ENCODE data around the gene TMEM53. TPM values are rescaled to one million over a fixed set of nuclear protein-coding genes. Genes with fewer than 3 reads are reported as not detected.

The TMEM53 gene
- total and polyA plus RNA-seq, 2 of the 8 experiments (the other 6 are each of a cell fraction or from before 2014, with no cell fraction given), result 6.7 to 27.9 TPM

DNA sequence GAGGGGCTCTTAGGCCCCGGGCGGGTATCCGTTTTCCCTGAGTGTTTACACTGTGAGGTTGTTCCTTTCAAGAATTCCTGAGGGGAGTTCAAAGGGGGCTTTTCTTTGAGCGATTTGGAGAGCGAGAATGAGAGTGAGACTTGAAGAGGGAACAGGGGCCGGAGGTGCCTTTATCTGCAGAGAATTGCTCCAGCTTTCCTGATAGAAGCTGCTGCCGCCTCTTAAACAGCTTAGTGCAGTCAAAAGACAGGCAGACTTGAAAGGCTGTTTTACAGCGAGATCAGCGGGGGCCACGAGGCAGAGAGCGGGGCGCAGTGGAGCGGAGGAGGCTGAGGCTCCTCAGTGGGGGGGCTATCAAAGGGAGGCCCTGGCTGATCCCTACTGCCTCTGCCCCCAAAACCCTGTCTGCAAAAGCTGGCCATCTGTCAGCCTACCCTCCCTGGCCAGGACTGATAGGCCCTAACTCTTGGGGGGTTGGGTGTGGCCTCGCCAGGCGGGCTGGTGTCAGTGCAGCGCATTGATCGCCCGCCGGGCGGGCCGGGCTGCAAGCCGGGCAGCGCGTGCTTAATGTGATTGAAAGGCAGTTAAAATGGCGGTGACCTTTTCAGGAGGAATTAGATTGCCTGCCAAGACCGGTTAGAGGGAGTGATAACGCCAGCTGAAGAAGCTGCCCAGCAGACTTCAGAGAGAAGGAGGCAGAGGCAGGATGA is 36.4 kb downstream of the TMEM53 start:
- H3K4me3 ChIP-seq (ENCODE audit: extremely low read depth in 1 of 4, insufficient read depth in 2 of 4, low read depth in 3 of 4, low read length in 4 of 4), result no peak overlapping the region
- H3K14ac ChIP-seq (ENCODE audit: insufficient read length), result no peak overlapping the region
- H3K56ac ChIP-seq (replicated peaks; ENCODE audit: insufficient read length, low read depth, low read length), result no peak overlapping the region
- no peak overlapping the region for H3K4ac ChIP-seq (replicated peaks; ENCODE audit: insufficient read length, low read depth, low read length)
- no peak overlapping the region for H3K27ac ChIP-seq (ENCODE audit: low read depth, low read length)
- ChIA-PET POLR2A (ENCODE audit: partially characterized antibody) (interaction anchor here (1.2 to 30.8 kb wide), 3 partner anchors 4 to 422 kb away, joined by 3 to 633 read pairs (median 633); no protein-coding TSS in a partner anchor), CTCF (ENCODE audit: partially characterized antibody) (interaction anchor here (0.6 to 15.0 kb wide), 5 partner anchors 12 to 189 kb away, joined by 3 to 197 read pairs (median 9); no protein-coding TSS in a partner anchor)
- H3K18ac ChIP-seq (ENCODE audit: extremely low read depth, low read length), result no peak overlapping the region
- H2BK120ac ChIP-seq (replicated peaks; ENCODE audit: low read depth, low read length), result no peak overlapping the region
- no peak overlapping the region for H4K91ac ChIP-seq (replicated peaks; ENCODE audit: insufficient read length, low read length)
- H2AFZ ChIP-seq (ENCODE audit: low read length), result no peak overlapping the region
- no peak overlapping the region for H2BK5ac ChIP-seq (ENCODE audit: low read depth, low read length)
- H3K23ac ChIP-seq (ENCODE audit: insufficient read length), result no peak overlapping the region
- no peak overlapping the region for H3K4me2 ChIP-seq (ENCODE audit: insufficient read depth in 1 of 2, low read depth in 2 of 2, low read length in 2 of 2)
- FAIRE-seq, result no peak
- H3K27me3 ChIP-seq (replicated peaks in 1 of 4; ENCODE audit: control insufficient read depth in 3 of 4, extremely low read depth in 1 of 4, insufficient read depth in 3 of 4, low read length in 3 of 4), result no peaks in the 10 kb centered on the region
- H3K79me1 ChIP-seq (ENCODE audit: low read depth, low read length), result peaks cover 22% of the 10 kb centered on the region
- H2AK5ac ChIP-seq (ENCODE audit: low read depth, low read length), result no peak overlapping the region
- no peak overlapping the region for H2BK12ac ChIP-seq (ENCODE audit: low read depth, low read length)
- no peak for DNase-seq (ENCODE audit: low read depth in 1 of 2, low spot score in 2 of 2)
- peaks cover 38 to 85% (median 71%) of the 10 kb centered on the region in 4 experiments for H3K36me3 ChIP-seq (ENCODE audit: control insufficient read depth in 2 of 4, insufficient read depth in 4 of 4, low read length in 3 of 4)
- no peak overlapping the region for H2BK20ac ChIP-seq (ENCODE audit: low read length)
- peaks cover 10 to 15% of the 10 kb centered on the region in 2 experiments for H4K20me1 ChIP-seq (replicated peaks in 1 of 2; ENCODE audit: control insufficient read depth in 1 of 2, insufficient read depth in 2 of 2, low read length in 2 of 2)
- no peak overlapping the region; the same call in 1 of the 2 replicates for H4K8ac ChIP-seq (ENCODE audit: extremely low read depth, insufficient read depth, low read length)
- H3K9me3 ChIP-seq (ENCODE audit: insufficient read depth in 2 of 2, low read depth in 1 of 2, low read length in 1 of 2), result no peaks in the 10 kb centered on the region
- no peaks in the 10 kb centered on the region for H3K23me2 ChIP-seq (ENCODE audit: low read depth, low read length)
- no peak overlapping the region for H3K9ac ChIP-seq (replicated peaks in 1 of 4; ENCODE audit: extremely low read depth in 1 of 4, low read depth in 3 of 4, low read length in 3 of 4)
- no peak overlapping the region for H2BK15ac ChIP-seq (ENCODE audit: low read length)
- peaks cover 3 to 22% of the 10 kb centered on the region in 2 experiments; a peak in 3 of 4 replicates for H3K79me2 ChIP-seq (ENCODE audit: control insufficient read depth in 1 of 2, insufficient read depth in 2 of 2, low read length in 2 of 2)
- peaks cover 0 to 5% (median 2%) of the 10 kb centered on the region in 4 experiments; a peak in 4 of 7 replicates for H3K4me1 ChIP-seq (replicated peaks in 1 of 4; ENCODE audit: control insufficient read depth in 3 of 4, insufficient read depth in 4 of 4, low read length in 3 of 4)
- WGBS, 2 experiments (ENCODE audit: extremely low coverage in 1 of 2, insufficient coverage in 1 of 2, insufficient read length in 1 of 2, insufficient replicate concordance in 2 of 2, low coverage in 1 of 2, low lambda C conversion rate in 2 of 2, missing lambda C conversion rate in 1 of 2), result 92% methylated on average over 27 of the region's 27 CpGs; no CpG with 5 or more reads in 1 of the 2 experiments
- no peak overlapping the region for H4K5ac ChIP-seq (ENCODE audit: insufficient read length, low read depth, low read length)
- TF ChIP-seq ASH2L (IDR thresholded peaks at IDR 0.05; ENCODE audit: low read length) (no peak), RXRA (IDR thresholded peaks at IDR 0.05; ENCODE audit: insufficient read depth, low read depth, low read length) (no peak), RNF2 (IDR thresholded peaks at IDR 0.05; ENCODE audit: borderline replicate concordance, low read depth, low read length, missing control alignments, poor library complexity, severe bottlenecking) (no peak), POU5F1 (IDR thresholded peaks at IDR 0.05; ENCODE audit: low read depth, low read length) (no peak), BACH1 (IDR thresholded peaks at IDR 0.05; ENCODE audit: low read length) (no peak), TCF12 (IDR thresholded peaks at IDR 0.05; ENCODE audit: low read depth, low read length) (no peak), SP1 (IDR thresholded peaks at IDR 0.05; ENCODE audit: low read depth, low read length) (no peak), MAFK (IDR thresholded peaks at IDR 0.05; ENCODE audit: low read depth, low read length) (no peak), BCL11A (IDR thresholded peaks at IDR 0.05; ENCODE audit: low read depth in 2 of 2, low read length in 2 of 2) (no peak), SP4 (IDR thresholded peaks at IDR 0.05; ENCODE audit: low read length) (no peak), PHF8 (conservative IDR thresholded peaks at IDR 0.05; ENCODE audit: low read depth, low read length) (no peak), NRF1 (IDR thresholded peaks at IDR 0.05; ENCODE audit: low read depth, low read length) (no peak), NANOG (IDR thresholded peaks at IDR 0.05; ENCODE audit: insufficient read depth, low read depth, low read length, poor library complexity, severe bottlenecking) (no peak)

Data from H1 (cell line).